RWPE2 (cell line): Measurements from ENCODE around the gene FBLN5.
A peak's percentile ranks its signal among the peaks of the same experiment; 100 is the strongest.

ENCODE experiments used
- ATAC-seq: fragments of 200-7000 bp; cut with Tn5 transposase; 3 replicates; pipeline ENCODE4 v1.9.1; 2021; ENCODE audit warnings: low read depth
- DNase-seq: peaks from one replicate; pipeline ENCODE4 v3.0.0-alpha.2; 2020; ENCODE audit warnings: low spot score
- H3K27ac ChIP-seq: fragments of 450-650 bp; 2 replicates; pipeline ENCODE4 v1.5.1; 2017; ENCODE audit warnings: mild to moderate bottlenecking; ENCODE audit not compliant: poor library complexity, severe bottlenecking
- H3K27me3 ChIP-seq: fragments of 250-450 bp; sonication (Bioruptor Pico); 2 replicates; pipeline ENCODE4 v1.5.1; 2021; ENCODE audit warnings: mild to moderate bottlenecking, moderate library complexity; ENCODE audit not compliant: insufficient read depth, poor library complexity, severe bottlenecking
- H3K36me3 ChIP-seq: fragments of 250-450 bp; sonication (Bioruptor Pico); 2 replicates; pipeline ENCODE4 v1.5.1; 2020; ENCODE audit warnings: low read depth, mild to moderate bottlenecking, moderate library complexity
- H3K4me1 ChIP-seq: fragments of 250-450 bp; sonication (Bioruptor Pico); 2 replicates; pipeline ENCODE4 v1.5.1; 2021; ENCODE audit warnings: mild to moderate bottlenecking, moderate library complexity; ENCODE audit not compliant: insufficient read depth, poor library complexity, severe bottlenecking
- H3K4me3 ChIP-seq: fragments of 250-450 bp; sonication (Bioruptor Pico); 2 replicates; pipeline ENCODE4 v1.5.1; 2021; ENCODE audit warnings: mild to moderate bottlenecking, moderate library complexity; ENCODE audit not compliant: severe bottlenecking
- H3K9me3 ChIP-seq: fragments of 250-450 bp; sonication (Bioruptor Pico); 2 replicates; pipeline ENCODE4 v1.5.1; 2021; ENCODE audit warnings: mild to moderate bottlenecking, moderate library complexity; ENCODE audit not compliant: severe bottlenecking
- CTCF ChIP-seq: fragments of 450-650 bp; IDR thresholded peaks from one replicate; pipeline ENCODE4 v1.5.1; 2017; ENCODE audit warnings: mild to moderate bottlenecking, moderate library complexity; ENCODE audit not compliant: poor library complexity, severe bottlenecking

FBLN5 gene

GRCh38 chr14:91844029-91844428 is 103.5 kb downstream of the FBLN5 start:
- Histone ChIP-seq H3K4me1 (no peaks in the 10 kb centered on the region), H3K36me3 (no peaks in the 10 kb centered on the region), H3K27ac (no peak overlapping the region), H3K27me3 (no peaks in the 10 kb centered on the region), H3K4me3 (no peak overlapping the region), H3K9me3 (no peaks in the 10 kb centered on the region)
- no peak for TF ChIP-seq CTCF
- DNase-seq (no peak), ATAC-seq (no peak)

GRCh38 chr14:91843437-91843836 is 104.1 kb downstream of the FBLN5 start:
- DNase-seq (no peak), ATAC-seq (no peak)
- Histone ChIP-seq H3K4me1 (no peaks in the 10 kb centered on the region), H3K4me3 (no peak overlapping the region), H3K9me3 (no peaks in the 10 kb centered on the region), H3K27ac (no peak overlapping the region), H3K27me3 (no peaks in the 10 kb centered on the region), H3K36me3 (no peaks in the 10 kb centered on the region)
- TF ChIP-seq CTCF: no peak

DNA sequence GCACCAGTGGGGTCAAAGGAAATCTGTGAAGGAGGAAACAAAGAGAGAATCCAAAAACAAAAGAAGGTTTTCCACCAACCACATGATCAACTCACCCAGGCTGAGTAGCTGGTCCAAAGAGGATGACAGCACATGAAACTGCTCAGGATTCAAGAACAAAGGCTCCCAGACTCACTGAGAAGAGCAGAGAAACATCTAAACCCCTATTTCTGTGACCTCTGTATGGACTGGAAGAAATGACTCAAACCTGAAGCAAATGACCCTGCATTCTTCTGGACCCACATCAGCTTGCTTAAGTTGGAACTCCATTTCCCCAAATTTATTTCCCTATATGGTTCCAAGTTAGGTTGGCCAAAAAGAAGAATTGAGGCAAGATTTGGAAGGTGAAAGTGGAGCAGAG is 106.4 kb downstream of the FBLN5 start:
- TF ChIP-seq CTCF: no peak

DNA sequence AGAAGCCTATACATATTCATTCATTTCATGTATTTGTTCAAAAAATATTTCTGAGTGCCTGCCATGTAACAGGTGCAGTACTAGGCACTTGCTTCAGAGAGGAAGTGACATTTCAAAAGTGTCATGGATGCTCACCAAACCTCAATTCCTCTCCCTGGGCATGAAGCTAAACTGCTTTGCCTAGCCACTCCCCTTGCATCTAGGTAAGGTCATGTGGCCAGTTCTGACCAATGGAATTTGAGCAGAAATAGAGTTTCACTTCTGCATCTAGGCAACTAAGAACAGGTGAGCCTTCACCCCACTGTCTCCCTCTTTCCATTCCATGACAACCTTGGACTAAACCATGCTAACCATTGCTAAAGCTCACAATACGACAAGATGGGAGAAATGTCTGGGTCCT is 107.7 kb downstream of the FBLN5 start:
- peaks cover 7% of the 10 kb centered on the region for H3K4me1 ChIP-seq
- TF ChIP-seq CTCF: no peak
- DNase-seq: no peak
- no peaks in the 10 kb centered on the region for H3K36me3 ChIP-seq
- no peak overlapping the region for H3K27ac ChIP-seq
- no peak overlapping the region for H3K4me3 ChIP-seq
- ATAC-seq: no peak
- H3K9me3 ChIP-seq: no peaks in the 10 kb centered on the region
- no peaks in the 10 kb centered on the region for H3K27me3 ChIP-seq

More for the DNA sequence above, 106.4 kb downstream of the FBLN5 start:
- no peak overlapping the region for H3K27ac ChIP-seq
- H3K36me3 ChIP-seq: no peaks in the 10 kb centered on the region
- H3K9me3 ChIP-seq: no peaks in the 10 kb centered on the region
- no peaks in the 10 kb centered on the region for H3K4me1 ChIP-seq
- DNase-seq (no peak), ATAC-seq (no peak)
- H3K27me3 ChIP-seq: no peaks in the 10 kb centered on the region
- H3K4me3 ChIP-seq: no peak overlapping the region

GRCh38 chr14:91837076-91837475 is 110.4 kb downstream of the FBLN5 start:
- DNase-seq (no peak), ATAC-seq (no peak)
- H3K27me3 ChIP-seq: no peaks in the 10 kb centered on the region
- peaks cover 9% of the 10 kb centered on the region for H3K4me1 ChIP-seq
- H3K4me3 ChIP-seq: peak overlapping the region; percentile 78
- no peaks in the 10 kb centered on the region for H3K9me3 ChIP-seq
- TF ChIP-seq CTCF: no peak
- no peak overlapping the region for H3K27ac ChIP-seq
- H3K36me3 ChIP-seq: no peaks in the 10 kb centered on the region
